ENCODE results near the gene TPP2.
A peak's percentile ranks its signal among the peaks of the same experiment; 100 is the strongest.

Gene TPP2

GRCh38 chr13:102596147-102597028, at the start of gene TPP2:
TPP2 (plus strand) TSS chr13:102596986; CDS start chr13:102597039, 53 bp downstream.
- DNase-seq (ENCODE audit: low read depth): peak; percentile 99
- peak within 1 kb of the TSS; percentile 94 for H3K4me3 ChIP-seq (ENCODE audit: low read length)
- no peak for TF ChIP-seq CTCF (conservative IDR thresholded peaks at IDR 0.05; ENCODE audit: low read length)

- H3K4me3 ChIP-seq (ENCODE audit: low read length): no peak overlapping the region
- no peak for DNase-seq (ENCODE audit: low read depth)
- TF ChIP-seq CTCF (conservative IDR thresholded peaks at IDR 0.05; ENCODE audit: low read length): no peak
Measured at GRCh38 chr13:102548811-102549210, 48.0 kb upstream of the TPP2 start.

- H3K4me3 ChIP-seq (ENCODE audit: low read length): no peak overlapping the region
- TF ChIP-seq CTCF (conservative IDR thresholded peaks at IDR 0.05; ENCODE audit: low read length): no peak
- DNase-seq (ENCODE audit: low read depth): no peak
Measured at GRCh38 chr13:102550507-102550906, 46.3 kb upstream of the TPP2 start.

- TF ChIP-seq CTCF (conservative IDR thresholded peaks at IDR 0.05; ENCODE audit: low read length): peak; percentile 56
- no peak overlapping the region for H3K4me3 ChIP-seq (ENCODE audit: low read length)
- DNase-seq (ENCODE audit: low read depth): peak; percentile 25
Measured at GRCh38 chr13:102555914-102556553, 40.8 kb upstream of the TPP2 start.

- no peak for DNase-seq (ENCODE audit: low read depth)
Measured at GRCh38 chr13:102556806-102557205, 40.0 kb upstream of the TPP2 start.

GRCh38 chr13:102558029-102558428, 38.8 kb upstream of the TPP2 start:
- DNase-seq (ENCODE audit: low read depth): no peak

More at GRCh38 chr13:102556806-102557205, 40.0 kb upstream of the TPP2 start:
- TF ChIP-seq CTCF (conservative IDR thresholded peaks at IDR 0.05; ENCODE audit: low read length): no peak
- H3K4me3 ChIP-seq (ENCODE audit: low read length): no peak overlapping the region

More at GRCh38 chr13:102558029-102558428, 38.8 kb upstream of the TPP2 start:
- TF ChIP-seq CTCF (conservative IDR thresholded peaks at IDR 0.05; ENCODE audit: low read length): no peak
- no peak overlapping the region for H3K4me3 ChIP-seq (ENCODE audit: low read length)

Measured in AG10803 (cell line).